Ovary (tissue), 9 donors: Measurements from ENCODE around the gene PROZ. TPM values are rescaled to one million over a fixed set of nuclear protein-coding genes. Genes with fewer than 3 reads are reported as not detected.

Experiments used
- DNase-seq, 5 donors: peaks; one replicate each; pipeline ENCODE4 v3.0.0-alpha.2; 2019 to 2020
- H3K27ac ChIP-seq, 2 donors: fragments of 200-600 bp; one replicate each; pipeline versions ENCODE4 v1.5.1 to v1.8.0; 2019 to 2022
- H3K27me3 ChIP-seq: fragments of 200-600 bp; one replicate; pipeline ENCODE4 v1.8.0; 2022
- H3K36me3 ChIP-seq: fragments of 200-600 bp; sonication (generic); one replicate; pipeline ENCODE4 v1.5.1; 2019
- H3K4me1 ChIP-seq: one replicate; pipeline ENCODE4 v1.8.1; 2013; ENCODE audit warnings: mild to moderate bottlenecking, moderate library complexity; ENCODE audit not compliant: insufficient read depth
- H3K4me3 ChIP-seq: fragments of 200-600 bp; sonication (generic); one replicate; pipeline ENCODE4 v1.5.1; 2017
- H3K9me3 ChIP-seq, 2 donors: fragments of 200-600 bp in 1 of 2; sonication (generic) in 1 of 2; one replicate each; pipeline versions ENCODE4 v1.5.1 to v1.8.1; 2013 to 2019; ENCODE audit warnings: mild to moderate bottlenecking in 1 of 2, moderate library complexity in 1 of 2
- CTCF ChIP-seq, 3 donors: fragments of 450-650 bp in 2 of 3; fragments of 200-600 bp in 1 of 3; IDR thresholded peaks; one replicate each; pipeline versions ENCODE4 v1.5.1 to v1.8.0; 2016 to 2022; ENCODE audit warnings: antibody characterized with exemption in 3 of 3, mild to moderate bottlenecking in 1 of 3
- EP300 ChIP-seq: sonication (generic); formaldehyde crosslinking; IDR thresholded peaks from one replicate; pipeline ENCODE4 v1.6.1; 2017; ENCODE audit warnings: antibody characterized with exemption
- POLR2A ChIP-seq: fragments of 450-650 bp; IDR thresholded peaks from one replicate; pipeline ENCODE4 v1.6.1; 2017; ENCODE audit warnings: antibody characterized with exemption, mild to moderate bottlenecking, moderate library complexity
- WGBS, 3 donors: extraction: QIAGEN DNeasy Blood & Tissue Kit in 1 of 3; methylation state at CpG; one replicate each; pipeline versions ENCODE4 v1.1.5 to v1.1.7; 2013 to 2017; 5-methylcytosine and 5-hydroxymethylcytosine counted together
- intact Hi-C, 4 donors: fragments of 100-400 bp; cut with DNase I; formaldehyde crosslinking; loops; one replicate each; pipeline versions ENCODE4 v1.11.0 to v1.15.1; 2022 to 2023
- polyA plus RNA-seq, 2 donors: library from polyadenylated mRNA; stranded (reverse); fragments of 200-250 nt in 1 of 2; fragments of 350-450 nt in 1 of 2; fragmentation: Illumina TruSeq in 1 of 2; extraction: RNeasy Lipid Tissue Mini Kit (QIAGEN cat#74804) in 1 of 2; gene quantifications; one replicate each; pipeline ENCODE4 v1.2.3, GENCODE V29; 2013 to 2014
- total RNA-seq, 7 donors: library from RNA; depleted of rRNA in 2 of 7; stranded (reverse); fragments of >200 nt in 2 of 7; fragmentation: NEBNext Ultra II Directional in 3 of 7; extraction: Animal tissue kit (Norgen Biotek cat#: 25700) in 3 of 7; gene quantifications; one replicate each; pipeline versions ENCODE4 v1.1.0 to v1.2.4, GENCODE V29; 2016 to 2023
- donor health status: DM: no; HTN: no; CAD: no; lungs with moderate emphysema.
- donor health status: DM: no; HTN: no; CAD: no.
- donor health status: Bipolar disorder and iron deficiency.
- donor health status: DM: yes; HTN: yes; CAD: no.
- donor health status: DM: no; HTN: no; CAD: no.
- donor health status: DM: yes; HTN: yes; CAD: no.

The PROZ gene
- total and polyA plus RNA-seq, 9 donors, result not detected

GRCh38 chr13:113183450-113184129 lies 25.1 kb downstream of the PROZ start:
- no peak for TF ChIP-seq CTCF (IDR thresholded peaks at IDR 0.05)
- TF ChIP-seq EP300, result no peak
- no peak for TF ChIP-seq POLR2A
- Histone ChIP-seq H3K9me3 (no peaks in the 10 kb centered on the region), H3K27me3 (no peaks in the 10 kb centered on the region), H3K36me3 (no peaks in the 10 kb centered on the region), H3K27ac (no peak overlapping the region), H3K4me3 (no peak overlapping the region), H3K4me1 (no peaks in the 10 kb centered on the region)
- WGBS, 3 donors, result 89 to 92% (median 89%) methylated on average over 14 of the region's 14 CpGs
- DNase-seq, result no peak
- intact Hi-C loops, result no loop called here

GRCh38 chr13:113184568-113185440 lies 26.4 kb downstream of the PROZ start:
- DNase-seq, result no peak
- no peaks in the 10 kb centered on the region for H3K27me3 ChIP-seq
- intact Hi-C loops, result no loop called here
- H3K36me3 ChIP-seq, result no peaks in the 10 kb centered on the region
- WGBS, 3 donors, result 85 to 90% (median 87%) methylated on average over 22 of the region's 22 CpGs
- no peaks in the 10 kb centered on the region for H3K9me3 ChIP-seq
- TF ChIP-seq POLR2A, result no peak
- TF ChIP-seq CTCF (IDR thresholded peaks at IDR 0.05), result no peak
- H3K4me3 ChIP-seq, result no peak overlapping the region
- no peak overlapping the region for H3K27ac ChIP-seq
- no peaks in the 10 kb centered on the region for H3K4me1 ChIP-seq

- WGBS, 3 donors, result 79 to 86% (median 81%) methylated on average over 13 of the region's 13 CpGs
- no peaks in the 10 kb centered on the region for H3K36me3 ChIP-seq
Measured at GRCh38 chr13:113186061-113186900, 27.8 kb downstream of the PROZ start.

GRCh38 chr13:113187263-113187669 lies 28.8 kb downstream of the PROZ start:
- DNase-seq, result peak in 3 of 5 donors; percentile 26 to 69 (median 53)
- H3K27me3 ChIP-seq, result no peaks in the 10 kb centered on the region
- 61 to 69% (median 67%) methylated on average over 9 of the region's 9 CpGs for WGBS, 3 donors
- no peak overlapping the region for H3K4me3 ChIP-seq
- no peak overlapping the region for H3K27ac ChIP-seq
- no peaks in the 10 kb centered on the region for H3K36me3 ChIP-seq
- no peaks in the 10 kb centered on the region for H3K4me1 ChIP-seq
- H3K9me3 ChIP-seq, result no peaks in the 10 kb centered on the region
- TF ChIP-seq CTCF (IDR thresholded peaks at IDR 0.05), result no peak
- intact Hi-C loops, result no loop called here

More at GRCh38 chr13:113186061-113186900, 27.8 kb downstream of the PROZ start:
- no peak for TF ChIP-seq POLR2A
- Histone ChIP-seq H3K9me3 (no peaks in the 10 kb centered on the region), H3K27ac (no peak overlapping the region), H3K4me1 (no peaks in the 10 kb centered on the region), H3K4me3 (no peak overlapping the region), H3K27me3 (no peaks in the 10 kb centered on the region)
- no peak for DNase-seq
- intact Hi-C loops, result no loop called here
